K562 (cell line): ENCODE results near the gene CSAG1.
"Not testable (repeated sequence)": the region's sequence is repeated elsewhere in the genome, so short reads cannot be mapped to it uniquely, and the experiment has no call there.

ENCODE experiments used
- EP300 ChIP-seq: IDR thresholded peaks from 2 replicates; pipeline ENCODE4 v1.6.1; 2012; ENCODE audit warnings: low read length, improper control_type of control experiment
- KLF16 ChIP-seq: IDR thresholded peaks from 2 replicates; pipeline ENCODE4 v1.6.1; 2016; ENCODE audit warnings: antibody characterized with exemption
- U2AF2 ChIP-seq: fragments of 200-400 bp; formaldehyde crosslinking; optimal IDR thresholded peaks from 2 replicates; pipeline ENCODE3; 2017; ENCODE audit warnings: low read depth, mild to moderate bottlenecking, low read length

DNA sequence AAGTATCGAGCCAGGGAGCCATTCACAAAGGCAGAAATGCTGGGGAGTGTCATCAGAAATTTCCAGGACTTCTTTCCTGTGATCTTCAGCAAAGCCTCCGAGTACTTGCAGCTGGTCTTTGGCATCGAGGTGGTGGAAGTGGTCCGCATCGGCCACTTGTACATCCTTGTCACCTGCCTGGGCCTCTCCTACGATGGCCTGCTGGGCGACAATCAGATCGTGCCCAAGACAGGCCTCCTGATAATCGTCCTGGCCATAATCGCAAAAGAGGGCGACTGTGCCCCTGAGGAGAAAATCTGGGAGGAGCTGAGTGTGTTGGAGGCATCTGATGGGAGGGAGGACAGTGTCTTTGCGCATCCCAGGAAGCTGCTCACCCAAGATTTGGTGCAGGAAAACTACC, 3.0 kb upstream of the CSAG1 start:
- TF ChIP-seq KLF16, EP300, U2AF2: not testable (repeated sequence)
